C4-2B (cell line): ENCODE measurements around the gene MLLT10.

Experiments used
- CTCF ChIP-seq: fragments of 450-650 bp; conservative IDR thresholded peaks from 2 replicates; pipeline ENCODE4 v1.5.1; 2017; ENCODE audit warnings: mild to moderate bottlenecking
- ZFX ChIP-seq: fragments of 450-650 bp; IDR thresholded peaks from 2 replicates; pipeline ENCODE4 v1.6.1; 2017

DNA sequence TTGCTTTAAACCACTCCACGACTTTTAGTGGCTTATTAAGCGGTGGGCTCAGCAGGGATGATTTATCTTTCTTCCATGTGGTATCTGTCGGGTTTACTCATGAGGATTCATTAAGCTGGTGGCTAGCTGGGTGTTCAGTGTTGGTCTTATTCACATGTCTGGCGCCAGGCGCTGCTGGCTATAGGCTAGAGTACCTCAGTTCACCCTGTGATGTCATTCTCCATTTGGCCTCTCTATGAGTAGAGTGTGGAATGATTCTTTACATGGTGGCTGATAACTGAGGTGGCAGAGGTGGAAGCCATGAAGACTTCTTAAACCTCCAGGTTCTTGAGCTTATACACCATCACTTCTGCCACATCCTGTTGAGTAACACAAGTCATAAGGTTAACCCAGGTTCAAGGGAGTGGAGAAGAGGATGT is 115.4 kb downstream of the MLLT10 start:
- TF ChIP-seq CTCF (no peak), ZFX (no peak)
